HepG2 (cell line): Measurements from ENCODE around the gene STX1B. TPM values are rescaled to one million over a fixed set of nuclear protein-coding genes. Genes with fewer than 3 reads are reported as not detected.

ENCODE experiments used
- ELF1 ChIP-seq: sonication (generic); formaldehyde crosslinking; IDR thresholded peaks from 2 replicates; pipeline ENCODE4 v1.4.0; 2020; ENCODE audit warnings: missing genetic modification reagents
- HCFC1 ChIP-seq: fragments of 150-350 bp; IDR thresholded peaks from 2 replicates; pipeline ENCODE4 v1.6.1; 2014; ENCODE audit warnings: low read depth, low read length
- HDAC1 ChIP-seq: sonication (generic); formaldehyde crosslinking; IDR thresholded peaks from 2 replicates; pipeline ENCODE4 v1.5.1; 2020; ENCODE audit warnings: mild to moderate bottlenecking, missing genetic modification reagents
- KLF9 ChIP-seq: IDR thresholded peaks from 2 replicates; pipeline ENCODE4 v1.6.1; 2016; ENCODE audit warnings: low read depth
- MBNL3 ChIP-seq: fragments of 250-450 bp; sonication (Bioruptor Pico); conservative IDR thresholded peaks from 2 replicates; pipeline ENCODE4 v1.8.0; 2022; ENCODE audit warnings: mild to moderate bottlenecking, inconsistent platforms
- MIER3 ChIP-seq: IDR thresholded peaks from 2 replicates; pipeline ENCODE4 v1.6.1; 2016; ENCODE audit warnings: missing compliant biosample characterization, borderline replicate concordance
- RAD21 ChIP-seq: fragments of 450-650 bp; formaldehyde crosslinking; IDR thresholded peaks from 2 replicates; pipeline ENCODE4 v1.5.0; 2020; ENCODE audit warnings: mild to moderate bottlenecking
- STAG1 ChIP-seq: sonication (generic); formaldehyde crosslinking; IDR thresholded peaks from 2 replicates; pipeline ENCODE4 v1.4.0; 2020; ENCODE audit warnings: missing genetic modification reagents
- TMF1 ChIP-seq: sonication (generic); formaldehyde crosslinking; IDR thresholded peaks from 2 replicates; pipeline ENCODE4 v1.8.1; 2022; ENCODE audit warnings: low read depth, missing genetic modification reagents
- ZNF124 ChIP-seq: sonication (generic); formaldehyde crosslinking; IDR thresholded peaks from 2 replicates; pipeline ENCODE4 v1.4.0; 2020; ENCODE audit warnings: missing genetic modification reagents
- ZNF20 ChIP-seq: sonication (generic); formaldehyde crosslinking; IDR thresholded peaks from 2 replicates; pipeline ENCODE4 v1.4.0; 2020; ENCODE audit warnings: mild to moderate bottlenecking, moderate library complexity, missing genetic modification reagents
- ZNF644 ChIP-seq: IDR thresholded peaks from 2 replicates; pipeline ENCODE4 v1.6.1; 2016; ENCODE audit warnings: low read depth
- ZNF790 ChIP-seq: sonication (generic); formaldehyde crosslinking; IDR thresholded peaks from 2 replicates; pipeline ENCODE4 v1.8.0; 2022; ENCODE audit warnings: missing genetic modification reagents, mild to moderate bottlenecking, borderline replicate concordance
- polyA plus RNA-seq, 8 experiments: library from polyadenylated mRNA; depleted of rRNA in 3 of 8; stranded (reverse) in 7 of 8; unstranded in 1 of 8; fragments of >200 nt; fragmentation: Illumina TruSeq in 4 of 8; extraction: Trizol in 4 of 8; gene quantifications; 2 replicates each; pipeline versions ENCODE4 v1.2.1 to v1.2.3, GENCODE V29; 2011 to 2016; ENCODE audit warnings: low read depth in 4 of 8, missing spikeins in 1 of 8, mixed read lengths in 1 of 8; ENCODE audit not compliant: insufficient read depth in 1 of 8
- total RNA-seq, 5 experiments: library from RNA; depleted of rRNA; stranded (reverse); fragments of >200 nt; fragmentation: Illumina TruSeq; extraction: Trizol; gene quantifications; 2 replicates each; pipeline ENCODE4 v1.2.3, GENCODE V29; 2016; ENCODE audit warnings: low read depth in 1 of 5
- TF ChIP-seq, protein P1 (sequence below): sonication (generic); formaldehyde crosslinking; IDR thresholded peaks from 2 replicates; pipeline ENCODE4 v1.8.0; 2022; ENCODE audit warnings: missing genetic modification reagents, mild to moderate bottlenecking, inconsistent platforms, borderline replicate concordance
- TF ChIP-seq, protein P2 (sequence below): sonication (generic); formaldehyde crosslinking; IDR thresholded peaks from 2 replicates; pipeline ENCODE4 v1.4.0; 2020; ENCODE audit warnings: missing genetic modification reagents
- TF ChIP-seq, protein P3 (sequence below): IDR thresholded peaks from 2 replicates; pipeline ENCODE4 v1.6.1; 2018; ENCODE audit warnings: missing genetic modification reagents, mild to moderate bottlenecking, missing compliant biosample characterization
- TF ChIP-seq, protein P4 (sequence below): IDR thresholded peaks from 2 replicates; pipeline ENCODE4 v1.6.1; 2016; ENCODE audit warnings: mild to moderate bottlenecking, missing biosample characterization, missing genetic modification reagents
- TF ChIP-seq, protein P5 (sequence below): sonication (generic); formaldehyde crosslinking; IDR thresholded peaks from 2 replicates; pipeline ENCODE4 v1.8.0; 2022; ENCODE audit warnings: missing genetic modification reagents, mild to moderate bottlenecking, borderline replicate concordance
- TF ChIP-seq, protein P6 (sequence below): sonication (generic); formaldehyde crosslinking; conservative IDR thresholded peaks from 2 replicates; pipeline ENCODE4 v1.8.0; 2022; ENCODE audit warnings: mild to moderate bottlenecking, moderate library complexity, missing genetic modification reagents

Gene STX1B
- total and polyA plus RNA-seq, 2 of the 13 experiments (the other 11 are each of a cell fraction or from before 2014, with no cell fraction given): 2.1 to 3.0 TPM

DNA sequence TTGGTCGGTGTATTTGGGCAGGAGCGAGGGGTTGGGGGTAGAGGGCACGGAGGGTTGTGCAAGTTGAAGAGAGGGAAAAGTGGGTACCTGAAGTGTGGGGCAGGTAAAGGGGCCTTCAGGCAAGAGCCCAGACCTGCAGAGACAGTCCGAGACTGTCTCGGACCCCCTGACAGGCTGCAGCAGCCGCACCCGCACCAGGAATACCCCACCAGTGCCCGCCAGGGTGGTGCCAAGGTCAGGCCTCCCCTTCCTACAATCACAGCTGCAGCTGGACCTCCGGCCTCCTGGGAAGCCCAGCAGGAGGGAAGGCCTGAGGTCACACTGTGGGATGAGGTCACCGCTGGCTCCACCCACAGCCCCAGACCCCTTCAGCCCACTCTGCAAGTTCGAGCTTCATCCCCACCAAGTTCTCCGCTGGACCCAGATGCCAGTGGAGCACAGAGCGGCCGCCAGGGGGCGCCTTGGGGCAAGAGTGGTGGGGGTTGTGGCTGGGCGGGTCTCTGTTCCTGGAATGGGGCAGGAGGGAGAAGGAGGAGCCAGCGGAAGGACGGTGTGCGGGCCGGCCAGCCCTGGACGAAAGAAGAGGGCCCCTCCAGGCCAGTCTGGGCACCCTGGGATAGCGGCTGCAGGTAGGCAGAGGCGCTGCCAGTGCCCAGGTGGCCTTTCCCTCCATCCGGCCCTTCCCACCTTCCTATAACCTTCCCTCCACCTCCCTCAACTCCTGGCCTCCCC lies 25.6 kb downstream of the STX1B start, which contains the start of gene HSD3B7 (continued):
- TF ChIP-seq RAD21 (CRISPR knock-in tag) (peak; percentile 90), ZNF20 (CRISPR knock-in tag) (no peak), KLF9 (CRISPR knock-in tag) (peak; percentile 79; the same call in 1 of the 2 replicates), ZNF644 (CRISPR knock-in tag) (no peak), STAG1 (CRISPR knock-in tag) (peak; percentile 93), HCFC1 (no peak), HDAC1 (0 out of 2 replicates have a peak, but pooled peaks have one; percentile 6), ZNF124 (CRISPR knock-in tag) (peak; percentile 60; the same call in 1 of the 2 replicates), ZNF790 (0 out of 2 replicates have a peak, but pooled peaks have one; percentile 68), TMF1 (CRISPR knock-in tag) (no peak; the same call in 1 of the 2 replicates), MBNL3 (CRISPR knock-in tag) (no peak), ELF1 (peak; percentile 68), MIER3 (0 out of 2 replicates have a peak, but pooled peaks have one; percentile 65)
- TF ChIP-seq, protein P1, sequence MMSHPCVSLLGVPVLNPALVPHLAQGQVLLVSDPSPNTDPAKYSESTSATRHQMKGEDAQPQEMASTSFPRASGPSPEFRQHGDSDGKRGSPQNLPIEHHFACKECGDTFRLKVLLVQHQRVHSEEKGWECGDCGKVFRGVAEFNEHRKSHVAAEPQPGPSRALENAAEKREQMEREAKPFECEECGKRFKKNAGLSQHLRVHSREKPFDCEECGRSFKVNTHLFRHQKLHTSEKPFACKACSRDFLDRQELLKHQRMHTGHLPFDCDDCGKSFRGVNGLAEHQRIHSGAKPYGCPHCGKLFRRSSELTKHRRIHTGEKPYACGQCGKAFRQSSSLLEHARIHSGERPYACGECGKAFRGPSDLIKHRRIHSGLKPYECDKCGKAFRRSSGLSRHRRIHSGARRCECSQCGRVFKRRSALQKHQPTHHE (CRISPR knock-in tag): peak; percentile 42; the same call in 1 of the 2 replicates
- TF ChIP-seq, protein P2, sequence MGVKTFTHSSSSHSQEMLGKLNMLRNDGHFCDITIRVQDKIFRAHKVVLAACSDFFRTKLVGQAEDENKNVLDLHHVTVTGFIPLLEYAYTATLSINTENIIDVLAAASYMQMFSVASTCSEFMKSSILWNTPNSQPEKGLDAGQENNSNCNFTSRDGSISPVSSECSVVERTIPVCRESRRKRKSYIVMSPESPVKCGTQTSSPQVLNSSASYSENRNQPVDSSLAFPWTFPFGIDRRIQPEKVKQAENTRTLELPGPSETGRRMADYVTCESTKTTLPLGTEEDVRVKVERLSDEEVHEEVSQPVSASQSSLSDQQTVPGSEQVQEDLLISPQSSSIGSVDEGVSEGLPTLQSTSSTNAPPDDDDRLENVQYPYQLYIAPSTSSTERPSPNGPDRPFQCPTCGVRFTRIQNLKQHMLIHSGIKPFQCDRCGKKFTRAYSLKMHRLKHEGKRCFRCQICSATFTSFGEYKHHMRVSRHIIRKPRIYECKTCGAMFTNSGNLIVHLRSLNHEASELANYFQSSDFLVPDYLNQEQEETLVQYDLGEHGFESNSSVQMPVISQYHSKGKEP: peak; percentile 80; the same call in 1 of the 2 replicates
- TF ChIP-seq, protein P3, sequence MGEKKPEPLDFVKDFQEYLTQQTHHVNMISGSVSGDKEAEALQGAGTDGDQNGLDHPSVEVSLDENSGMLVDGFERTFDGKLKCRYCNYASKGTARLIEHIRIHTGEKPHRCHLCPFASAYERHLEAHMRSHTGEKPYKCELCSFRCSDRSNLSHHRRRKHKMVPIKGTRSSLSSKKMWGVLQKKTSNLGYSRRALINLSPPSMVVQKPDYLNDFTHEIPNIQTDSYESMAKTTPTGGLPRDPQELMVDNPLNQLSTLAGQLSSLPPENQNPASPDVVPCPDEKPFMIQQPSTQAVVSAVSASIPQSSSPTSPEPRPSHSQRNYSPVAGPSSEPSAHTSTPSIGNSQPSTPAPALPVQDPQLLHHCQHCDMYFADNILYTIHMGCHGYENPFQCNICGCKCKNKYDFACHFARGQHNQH: peak; percentile 56
- TF ChIP-seq, protein P4, sequence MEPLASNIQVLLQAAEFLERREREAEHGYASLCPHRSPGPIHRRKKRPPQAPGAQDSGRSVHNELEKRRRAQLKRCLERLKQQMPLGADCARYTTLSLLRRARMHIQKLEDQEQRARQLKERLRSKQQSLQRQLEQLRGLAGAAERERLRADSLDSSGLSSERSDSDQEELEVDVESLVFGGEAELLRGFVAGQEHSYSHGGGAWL (CRISPR knock-in tag): peak; percentile 78
- TF ChIP-seq, protein P5, sequence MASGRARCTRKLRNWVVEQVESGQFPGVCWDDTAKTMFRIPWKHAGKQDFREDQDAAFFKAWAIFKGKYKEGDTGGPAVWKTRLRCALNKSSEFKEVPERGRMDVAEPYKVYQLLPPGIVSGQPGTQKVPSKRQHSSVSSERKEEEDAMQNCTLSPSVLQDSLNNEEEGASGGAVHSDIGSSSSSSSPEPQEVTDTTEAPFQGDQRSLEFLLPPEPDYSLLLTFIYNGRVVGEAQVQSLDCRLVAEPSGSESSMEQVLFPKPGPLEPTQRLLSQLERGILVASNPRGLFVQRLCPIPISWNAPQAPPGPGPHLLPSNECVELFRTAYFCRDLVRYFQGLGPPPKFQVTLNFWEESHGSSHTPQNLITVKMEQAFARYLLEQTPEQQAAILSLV (CRISPR knock-in tag): peak; percentile 6; the same call in 1 of the 2 replicates
- TF ChIP-seq, protein P6, sequence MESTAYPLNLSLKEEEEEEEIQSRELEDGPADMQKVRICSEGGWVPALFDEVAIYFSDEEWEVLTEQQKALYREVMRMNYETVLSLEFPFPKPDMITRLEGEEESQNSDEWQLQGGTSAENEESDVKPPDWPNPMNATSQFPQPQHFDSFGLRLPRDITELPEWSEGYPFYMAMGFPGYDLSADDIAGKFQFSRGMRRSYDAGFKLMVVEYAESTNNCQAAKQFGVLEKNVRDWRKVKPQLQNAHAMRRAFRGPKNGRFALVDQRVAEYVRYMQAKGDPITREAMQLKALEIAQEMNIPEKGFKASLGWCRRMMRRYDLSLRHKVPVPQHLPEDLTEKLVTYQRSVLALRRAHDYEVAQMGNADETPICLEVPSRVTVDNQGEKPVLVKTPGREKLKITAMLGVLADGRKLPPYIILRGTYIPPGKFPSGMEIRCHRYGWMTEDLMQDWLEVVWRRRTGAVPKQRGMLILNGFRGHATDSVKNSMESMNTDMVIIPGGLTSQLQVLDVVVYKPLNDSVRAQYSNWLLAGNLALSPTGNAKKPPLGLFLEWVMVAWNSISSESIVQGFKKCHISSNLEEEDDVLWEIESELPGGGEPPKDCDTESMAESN (CRISPR knock-in tag): peak; percentile 75
